8988T (cell line): ENCODE results near the gene MYCBPAP.

Experiments
- DNase-seq: peaks from one replicate; pipeline ENCODE4 v3.0.0; 2011

MYCBPAP gene, protein sequence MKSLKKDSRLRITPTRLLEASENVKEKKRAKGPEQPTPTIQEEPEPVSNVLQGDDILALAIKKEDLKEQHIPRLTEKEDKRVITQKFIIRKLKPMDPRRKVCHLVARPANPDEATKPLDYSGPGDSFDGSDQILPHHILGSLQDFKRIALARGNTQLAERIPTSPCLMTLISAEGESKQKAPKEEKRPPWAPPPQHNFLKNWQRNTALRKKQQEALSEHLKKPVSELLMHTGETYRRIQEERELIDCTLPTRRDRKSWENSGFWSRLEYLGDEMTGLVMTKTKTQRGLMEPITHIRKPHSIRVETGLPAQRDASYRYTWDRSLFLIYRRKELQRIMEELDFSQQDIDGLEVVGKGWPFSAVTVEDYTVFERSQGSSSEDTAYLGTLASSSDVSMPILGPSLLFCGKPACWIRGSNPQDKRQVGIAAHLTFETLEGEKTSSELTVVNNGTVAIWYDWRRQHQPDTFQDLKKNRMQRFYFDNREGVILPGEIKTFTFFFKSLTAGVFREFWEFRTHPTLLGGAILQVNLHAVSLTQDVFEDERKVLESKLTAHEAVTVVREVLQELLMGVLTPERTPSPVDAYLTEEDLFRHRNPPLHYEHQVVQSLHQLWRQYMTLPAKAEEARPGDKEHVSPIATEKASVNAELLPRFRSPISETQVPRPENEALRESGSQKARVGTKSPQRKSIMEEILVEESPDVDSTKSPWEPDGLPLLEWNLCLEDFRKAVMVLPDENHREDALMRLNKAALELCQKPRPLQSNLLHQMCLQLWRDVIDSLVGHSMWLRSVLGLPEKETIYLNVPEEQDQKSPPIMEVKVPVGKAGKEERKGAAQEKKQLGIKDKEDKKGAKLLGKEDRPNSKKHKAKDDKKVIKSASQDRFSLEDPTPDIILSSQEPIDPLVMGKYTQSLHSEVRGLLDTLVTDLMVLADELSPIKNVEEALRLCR

GRCh38 chr17:50507871-50508572 lies at the start of gene MYCBPAP:
TSS of gene MYCBPAP (plus strand) at chr17:50508439. CDS start at chr17:50508675, 236 bp downstream.
- peak; percentile 84 for DNase-seq

DNA sequence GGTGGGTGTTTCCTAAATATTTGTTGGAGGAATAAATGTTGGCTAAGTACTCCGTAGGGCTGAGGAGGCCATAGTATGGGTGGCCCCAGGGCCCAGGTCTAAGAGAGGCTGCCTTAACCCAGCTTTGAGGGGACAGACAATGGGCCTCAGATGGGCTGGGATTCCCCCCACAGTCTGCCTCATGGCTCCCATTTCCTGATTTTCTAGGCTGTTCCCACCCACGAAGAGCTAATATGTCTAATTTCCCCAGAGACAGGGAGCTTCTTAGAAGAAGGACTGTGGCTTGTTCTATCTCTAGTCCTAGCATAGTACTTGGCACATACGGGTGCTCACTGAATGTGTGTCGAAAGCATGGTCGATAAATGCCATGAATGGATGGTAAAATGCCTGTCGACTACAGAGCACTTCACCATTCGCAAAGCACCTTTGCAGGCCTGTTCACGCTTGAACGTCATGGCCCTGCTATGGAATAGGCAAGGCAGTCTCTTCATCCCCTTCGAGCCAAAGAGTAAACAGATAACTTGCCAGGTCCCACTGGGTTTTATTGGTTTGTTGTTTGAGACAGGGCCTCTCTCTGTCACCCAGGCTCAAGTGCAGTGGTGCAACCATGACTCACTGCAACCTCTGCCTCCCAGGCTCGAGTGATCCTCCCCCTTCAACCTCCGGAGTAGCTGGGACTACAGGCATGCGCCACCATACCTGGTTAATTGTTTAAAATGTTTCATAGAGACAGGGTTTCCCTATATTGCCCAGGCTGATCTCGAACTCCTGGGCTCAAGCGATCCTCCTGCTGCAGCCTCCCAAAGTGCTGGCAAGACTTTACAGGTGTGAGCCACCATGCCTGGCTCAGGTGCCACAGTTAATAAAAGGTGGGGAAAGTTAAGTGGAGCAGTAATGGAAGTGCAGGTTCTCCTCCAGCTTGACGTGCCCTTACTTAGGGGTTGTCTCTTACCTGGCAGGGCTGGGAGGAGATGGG lies 49.2 kb upstream of the MYCBPAP start:
- DNase-seq = no peak

DNA sequence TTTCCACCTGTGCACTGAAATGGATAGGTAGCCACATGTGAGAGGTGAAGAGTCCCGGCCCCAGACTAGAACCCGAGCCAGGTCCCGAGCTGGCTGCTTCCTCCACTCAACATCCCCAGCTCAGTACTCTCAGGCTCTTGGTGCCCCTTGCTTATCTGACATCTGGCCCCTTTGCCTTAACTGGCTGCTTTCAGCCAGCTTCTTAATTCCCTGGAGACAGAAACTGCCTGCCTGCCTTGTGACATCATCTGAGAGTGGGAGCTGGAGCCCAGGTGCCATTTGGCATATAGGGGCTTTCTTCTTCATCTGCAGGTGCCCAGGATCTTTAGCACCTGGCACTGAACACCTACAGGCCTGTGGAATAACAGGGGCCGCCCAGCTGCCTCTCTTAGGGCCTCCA lies 48.5 kb upstream of the MYCBPAP start:
- no peak for DNase-seq

GRCh38 chr17:50460831-50461526 lies 47.3 kb upstream of the MYCBPAP start:
- no peak for DNase-seq

GRCh38 chr17:50461550-50462132 lies 46.6 kb upstream of the MYCBPAP start:
- DNase-seq = no peak

- DNase-seq = no peak
Observed at GRCh38 chr17:50462446-50462845, 45.8 kb upstream of the MYCBPAP start.

DNA sequence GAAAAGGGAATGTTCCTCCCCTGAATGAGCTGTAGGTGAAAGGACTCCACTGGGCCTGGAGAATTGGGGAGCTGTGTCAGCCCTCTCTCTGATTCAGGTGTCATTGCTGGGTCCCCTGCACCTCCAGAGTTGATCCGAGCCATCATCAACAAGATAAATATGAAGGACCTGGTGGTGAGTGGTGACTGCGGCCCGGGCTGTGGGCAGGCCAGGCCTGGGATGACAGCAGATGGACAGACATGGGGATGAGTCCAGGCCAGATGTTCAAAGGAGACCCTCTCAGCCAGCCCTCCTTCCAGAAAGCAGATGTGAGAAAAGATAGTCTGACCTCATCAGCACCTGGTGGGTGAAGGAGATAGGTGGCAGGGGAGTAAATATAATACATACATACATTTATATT lies 44.1 kb upstream of the MYCBPAP start:
- no peak for DNase-seq

DNA sequence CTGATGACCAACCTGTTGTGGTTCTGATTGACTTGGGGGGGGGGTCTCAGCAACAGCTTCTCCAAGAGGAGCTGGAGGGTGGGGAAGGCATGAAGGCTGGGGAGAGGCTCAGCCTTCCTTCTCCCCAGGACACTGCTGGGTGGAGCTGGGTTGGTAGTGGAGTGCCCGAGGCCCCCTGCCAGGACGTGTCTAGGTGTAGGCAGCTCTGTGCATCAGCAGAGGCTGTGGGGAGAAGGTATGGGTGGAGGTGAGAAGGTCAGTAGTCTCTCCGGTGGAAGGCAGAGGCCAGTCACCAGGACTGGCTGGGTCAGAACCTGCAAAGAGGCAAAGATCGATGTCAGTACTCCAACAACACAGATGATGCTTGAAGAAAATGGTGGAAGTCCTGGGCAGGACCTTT lies 43.5 kb upstream of the MYCBPAP start:
- no peak for DNase-seq

- no peak for DNase-seq
Observed at GRCh38 chr17:50465171-50465570, 43.1 kb upstream of the MYCBPAP start.

DNA sequence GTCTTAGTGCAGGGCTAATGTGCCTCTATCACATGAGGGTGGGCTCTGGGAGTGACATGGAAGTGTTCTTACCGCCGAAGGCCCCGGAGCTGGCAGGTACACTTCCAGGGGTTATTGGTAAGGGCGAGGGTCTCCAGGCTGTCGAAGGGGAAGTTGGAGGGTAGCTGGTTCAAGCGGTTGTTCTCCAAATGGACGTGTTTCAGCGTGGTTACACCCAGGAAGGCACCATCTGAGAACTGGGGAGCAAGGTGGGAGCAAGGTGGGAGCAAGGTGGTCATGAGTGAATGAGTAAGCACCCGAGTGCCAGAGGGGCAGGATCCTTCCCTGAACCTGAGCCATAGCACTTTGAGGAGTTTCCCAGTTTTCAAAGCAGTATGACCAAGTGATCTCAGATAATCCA lies 42.6 kb upstream of the MYCBPAP start:
- DNase-seq = no peak

DNA sequence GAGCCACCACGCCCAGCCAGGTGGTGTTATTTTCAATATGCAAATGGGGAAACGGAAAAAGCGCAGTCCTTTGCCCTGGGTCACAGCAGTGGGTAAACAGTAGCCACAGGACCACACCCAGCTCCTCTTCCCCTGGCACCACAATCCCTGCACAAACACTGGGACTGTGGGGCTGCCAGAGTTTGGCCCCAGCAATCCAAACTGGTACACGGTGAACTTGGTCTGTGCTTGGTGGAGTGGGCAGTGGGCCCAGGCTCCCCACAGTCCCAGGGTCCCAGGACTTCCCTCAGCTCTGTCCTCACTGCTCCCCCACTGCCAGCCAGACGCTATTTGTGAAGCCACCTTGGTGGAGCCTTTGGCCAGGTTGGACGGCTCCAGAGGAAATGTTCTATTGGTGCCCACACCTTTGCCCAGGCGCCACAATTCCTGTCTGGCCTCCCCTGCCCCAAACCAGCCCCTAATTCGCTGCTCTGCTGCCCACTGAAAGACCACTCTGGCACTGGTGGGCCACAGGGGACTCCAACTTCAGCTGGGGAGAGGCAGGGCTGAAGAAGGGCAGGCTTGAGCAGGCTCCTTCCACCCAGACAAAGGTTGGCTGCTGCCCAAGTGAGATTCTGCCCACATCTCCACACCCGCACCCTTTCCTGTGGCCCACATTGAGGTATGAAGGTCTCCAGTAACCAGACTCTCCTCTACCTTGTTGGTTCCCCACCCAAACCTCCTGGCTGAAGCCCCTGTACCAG lies 41.7 kb upstream of the MYCBPAP start:
- DNase-seq = no peak

DNA sequence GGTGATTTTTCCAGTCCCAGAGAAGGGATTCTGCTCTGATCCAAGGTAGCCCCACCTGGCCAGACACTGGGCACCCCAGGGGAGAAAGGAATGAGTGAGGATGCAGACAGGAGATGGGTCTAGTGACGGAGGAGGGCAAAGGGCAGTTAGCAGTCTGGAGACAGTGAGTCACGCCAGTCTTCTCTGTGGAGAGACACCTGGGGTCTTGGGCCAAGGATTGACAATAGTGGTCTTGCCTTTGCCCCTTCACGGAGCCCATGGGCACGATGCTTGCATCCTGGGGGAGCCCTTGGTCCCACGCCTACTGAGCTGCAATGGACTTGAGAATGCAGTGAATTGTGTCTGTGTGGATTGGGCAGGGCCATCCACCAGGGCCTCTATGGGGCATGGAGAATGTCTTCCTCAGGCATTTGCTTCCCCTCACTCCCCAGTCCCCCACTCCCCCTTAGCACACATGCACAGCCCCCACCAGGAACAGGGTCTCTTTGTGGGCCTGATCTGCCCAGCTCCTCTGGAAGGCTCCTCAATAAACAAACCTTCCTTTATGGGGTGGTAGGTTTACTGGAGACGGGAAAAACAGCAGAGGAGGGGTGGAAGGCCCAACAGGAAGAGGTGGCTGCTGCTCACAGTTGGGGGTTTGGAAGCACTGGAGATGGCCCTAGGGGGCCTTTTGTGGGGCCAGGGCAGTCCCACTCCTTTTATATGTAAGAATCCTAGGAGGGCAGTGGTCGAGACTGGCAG lies 41.0 kb upstream of the MYCBPAP start:
- no peak for DNase-seq

GRCh38 chr17:50467855-50468303 lies 40.4 kb upstream of the MYCBPAP start:
- DNase-seq = no peak

- DNase-seq = no peak
Observed at GRCh38 chr17:50468304-50469207, 39.7 kb upstream of the MYCBPAP start, which contains the start of gene CHAD. TSS of gene CHAD (minus strand) at chr17:50468880. CDS start at chr17:50468813, 67 bp downstream.

DNA sequence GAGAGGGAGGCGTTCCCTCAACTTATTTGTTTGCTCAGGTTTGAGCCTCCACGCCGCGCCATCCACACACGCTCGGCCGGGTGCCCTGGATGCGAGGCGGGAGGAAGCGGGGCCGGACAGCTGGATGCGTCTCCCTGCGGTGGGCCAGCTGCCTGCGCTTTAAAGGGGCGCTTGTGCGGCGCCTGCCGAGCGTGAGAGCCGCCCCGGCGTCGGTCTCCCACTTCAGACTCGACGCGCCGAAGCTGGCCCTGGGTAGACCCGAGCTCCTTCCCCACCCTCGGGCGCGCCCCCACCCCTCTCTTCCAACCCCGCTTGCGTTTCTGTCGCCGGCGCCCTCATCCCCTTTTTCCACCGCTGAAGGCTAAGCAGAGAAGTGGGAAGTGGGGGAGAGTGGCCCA lies 39.0 kb upstream of the MYCBPAP start:
- DNase-seq = no peak

- no peak for DNase-seq
Observed at GRCh38 chr17:50469671-50470305, 38.5 kb upstream of the MYCBPAP start.

DNA sequence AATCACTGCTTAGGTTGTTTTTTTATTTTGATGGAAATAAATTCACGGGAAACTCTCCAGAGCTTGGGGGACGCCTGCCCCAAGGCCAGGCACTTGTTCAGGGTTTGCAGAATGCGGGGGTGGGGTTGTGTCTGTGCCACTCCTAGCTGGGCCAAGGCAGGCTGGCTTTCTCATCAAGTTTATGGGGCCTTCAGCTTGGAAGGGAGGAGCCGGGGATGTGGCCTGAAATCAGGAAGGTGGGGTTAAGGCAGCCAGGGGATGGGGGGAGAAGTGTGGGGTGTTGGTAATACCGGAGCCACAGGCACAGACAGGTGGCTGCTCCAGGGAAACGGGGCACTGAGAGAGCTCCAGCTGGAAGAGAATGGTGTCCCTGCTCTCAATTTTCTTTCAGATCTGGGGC lies 37.8 kb upstream of the MYCBPAP start:
- DNase-seq = no peak
